NOMO-1 treated with dmso at 0.1 percent for 144 hours (cell line): ENCODE data around the gene PPFIBP1.
"Not testable (repeated sequence)": the region's sequence is repeated elsewhere in the genome, so short reads cannot be mapped to it uniquely, and the experiment has no call there.

Experiments
- DNase-seq: peaks from one replicate; lab custom pipeline; 2025; ENCODE audit not compliant: unreplicated experiment; lab: John Stamatoyannopoulos, UW

Gene PPFIBP1

GRCh38 chr12:27561535-27562350 lies 37.7 kb downstream of the PPFIBP1 start:
- no peak for DNase-seq

- no peak for DNase-seq
Measured at GRCh38 chr12:27564612-27565213, 40.7 kb downstream of the PPFIBP1 start.

DNA sequence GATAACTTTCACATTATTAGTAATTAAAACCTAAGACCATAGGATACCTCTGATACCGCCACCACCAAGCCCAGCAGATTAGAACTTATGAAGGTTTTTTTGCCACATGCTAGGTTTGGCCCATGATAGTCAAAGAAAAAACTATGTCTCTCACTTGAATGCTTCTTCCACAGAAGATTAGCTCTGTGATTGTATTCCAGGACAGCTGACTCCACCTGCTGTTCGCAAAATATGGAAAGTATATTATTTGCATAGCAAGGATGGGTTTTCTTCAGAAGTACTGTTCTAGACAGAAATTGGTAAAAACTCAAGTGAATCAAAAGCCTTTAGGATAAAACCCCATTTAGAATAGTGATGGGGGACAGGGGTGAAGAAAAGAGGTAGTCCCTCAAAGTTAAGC lies 42.2 kb downstream of the PPFIBP1 start:
- no peak for DNase-seq

DNA sequence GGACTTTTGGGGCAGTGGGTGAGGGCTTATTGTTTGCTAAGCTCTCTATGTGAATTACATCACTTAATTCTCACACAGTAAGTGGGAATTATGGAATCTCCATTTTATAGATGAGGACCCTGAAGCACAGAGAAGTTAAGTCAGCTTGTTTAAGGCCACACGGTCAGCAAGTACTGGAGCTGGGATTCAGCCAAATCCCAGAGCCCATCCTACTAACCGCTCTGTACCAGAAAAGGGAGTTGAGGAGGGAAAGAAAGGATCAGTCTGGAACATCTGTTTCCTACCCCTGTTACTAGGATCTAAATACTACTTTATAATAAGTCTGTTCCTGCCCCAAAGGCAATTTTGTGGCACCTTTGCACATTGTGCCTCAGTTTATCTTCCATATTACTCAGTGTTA lies 42.6 kb downstream of the PPFIBP1 start:
- no peak for DNase-seq

- DNase-seq, result no peak
Measured at GRCh38 chr12:27571463-27571862, 47.5 kb downstream of the PPFIBP1 start.

DNA sequence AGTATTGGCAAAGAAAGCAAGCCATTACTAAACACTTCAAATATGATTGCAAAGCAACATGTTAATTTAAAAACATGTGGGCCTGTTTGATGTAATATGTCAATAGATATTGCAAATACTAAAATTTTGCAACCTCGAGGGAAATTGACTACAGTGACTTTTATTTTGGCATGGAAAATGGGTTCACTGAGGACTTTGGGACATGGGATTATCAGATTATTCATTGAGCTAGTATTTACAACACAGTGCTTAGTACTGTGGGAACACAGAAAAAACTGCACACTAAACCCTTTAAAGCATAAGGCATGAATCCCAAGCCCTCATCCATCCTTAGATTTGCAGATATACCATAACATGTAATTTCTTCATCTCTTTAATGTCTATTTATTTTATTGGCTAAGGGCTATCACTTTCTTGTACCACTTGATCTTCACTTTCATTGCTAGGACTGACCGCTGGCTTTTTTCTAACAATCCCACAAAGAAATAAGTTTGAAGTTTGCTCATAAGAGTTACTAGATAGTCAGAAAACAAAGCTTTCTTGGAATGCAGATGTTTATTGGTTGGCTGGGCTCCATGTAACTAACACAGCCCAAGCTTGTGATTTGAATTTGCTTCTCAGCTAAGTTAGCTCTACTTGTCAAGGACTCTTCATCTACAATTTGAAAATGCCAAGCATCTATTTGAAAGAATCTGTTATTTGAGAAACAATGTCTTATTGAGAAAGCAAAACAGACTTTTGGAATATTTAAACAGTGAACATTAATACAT lies 48.7 kb downstream of the PPFIBP1 start:
- no peak for DNase-seq

- DNase-seq, result no peak
Measured at GRCh38 chr12:27573972-27574371, 50.0 kb downstream of the PPFIBP1 start.

DNA sequence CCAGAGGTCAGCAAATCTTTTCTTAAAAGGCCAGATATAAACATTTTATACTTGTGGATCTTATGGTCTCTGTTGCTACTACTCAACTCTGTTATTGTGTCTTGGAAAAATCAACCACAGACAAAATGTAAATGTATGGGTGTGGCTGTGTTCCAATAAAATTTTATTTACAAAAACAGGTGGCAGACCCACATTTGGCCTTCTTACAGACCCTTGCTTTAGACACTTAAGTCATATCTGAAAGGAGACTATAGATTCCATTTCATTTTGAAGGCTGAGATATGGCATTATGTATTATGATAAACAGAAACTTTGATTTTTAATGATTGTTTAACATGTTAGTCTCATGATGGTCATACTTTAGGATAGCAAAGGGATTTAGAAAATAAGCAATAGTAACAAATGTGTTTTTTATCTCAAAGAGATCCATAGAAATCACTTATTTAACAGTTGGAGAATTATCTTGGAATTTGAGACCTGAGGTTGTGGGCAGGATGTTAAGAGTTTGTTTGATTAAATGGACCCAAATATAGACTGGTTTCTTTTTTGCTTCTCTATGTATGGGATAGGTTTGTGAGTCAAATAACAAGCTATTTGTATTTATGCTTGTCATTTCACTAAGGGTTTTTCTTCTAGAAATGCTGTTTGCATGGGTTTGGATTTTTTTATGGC lies 51.2 kb downstream of the PPFIBP1 start:
- DNase-seq, result no peak

GRCh38 chr12:27575762-27576118 lies 51.7 kb downstream of the PPFIBP1 start:
- no peak for DNase-seq

DNA sequence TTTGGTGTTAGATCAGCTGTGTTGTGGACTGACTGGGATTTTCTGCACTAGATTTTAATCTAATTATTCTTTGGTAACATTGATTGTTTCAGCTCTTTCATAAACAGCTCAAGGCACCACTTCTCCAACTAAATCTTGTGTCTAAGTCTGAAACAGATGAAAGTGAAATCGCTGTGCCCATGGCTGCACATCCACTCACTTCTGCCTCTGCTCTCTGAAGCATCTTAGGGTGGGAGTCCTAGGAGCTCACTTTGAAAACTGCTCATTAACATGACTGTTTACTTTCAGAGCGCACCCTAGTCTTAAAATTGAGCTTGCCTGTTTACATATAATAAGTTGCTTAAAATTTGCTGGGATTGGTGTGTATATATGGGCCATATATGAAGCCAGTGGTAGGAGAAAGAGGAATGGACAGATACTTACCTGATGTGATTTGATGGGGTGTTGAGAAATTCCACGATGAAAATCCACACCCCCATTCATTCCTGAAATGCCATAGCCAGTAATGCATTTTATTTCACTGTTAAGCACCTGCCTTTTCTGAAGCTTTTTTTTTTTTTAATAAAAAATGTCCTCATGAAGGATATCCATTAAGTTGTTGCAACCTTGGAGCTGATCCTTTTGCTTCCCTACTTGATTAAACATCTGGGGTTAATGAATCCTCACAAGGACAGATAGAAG lies 52.8 kb downstream of the PPFIBP1 start:
- DNase-seq, result no peak

DNA sequence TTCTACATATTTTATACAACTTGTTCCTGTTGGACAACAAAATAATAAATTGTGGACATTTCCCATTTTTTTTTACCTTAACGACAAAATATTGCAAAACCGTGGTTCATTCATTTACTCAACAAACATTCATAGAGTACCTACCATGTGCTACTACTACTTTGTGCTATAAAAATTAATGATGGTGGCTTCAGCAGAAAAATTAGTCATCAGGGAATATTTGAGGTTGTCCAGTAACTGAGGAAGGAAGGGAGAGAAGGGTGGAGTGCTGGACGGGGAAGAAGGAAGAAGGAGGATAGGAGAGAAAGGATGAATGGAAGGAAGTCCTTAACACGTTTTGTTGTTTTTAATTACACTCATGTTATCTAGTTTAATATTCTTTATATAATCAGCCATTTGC lies 53.7 kb downstream of the PPFIBP1 start:
- DNase-seq, result no peak

GRCh38 chr12:27578689-27579372 lies 54.8 kb downstream of the PPFIBP1 start:
- no peak for DNase-seq

- no peak for DNase-seq
Measured at GRCh38 chr12:27580561-27581330, 56.7 kb downstream of the PPFIBP1 start.

DNA sequence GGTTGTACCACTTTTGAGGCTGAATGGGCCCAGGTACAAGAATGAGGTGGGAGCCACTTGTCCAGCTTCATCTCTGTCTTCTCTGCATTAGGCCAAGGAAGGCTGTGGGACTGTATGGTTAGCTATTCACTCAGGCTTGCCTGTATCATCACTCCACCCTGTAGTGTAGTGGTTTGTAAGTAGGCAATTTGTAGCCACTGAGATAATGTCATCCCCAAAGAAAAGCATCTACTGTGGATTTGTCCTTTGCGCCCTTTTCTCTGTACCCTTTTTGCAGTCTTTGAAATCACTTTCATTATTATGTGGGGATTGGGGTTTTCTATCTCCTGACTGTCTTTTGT lies 57.3 kb downstream of the PPFIBP1 start:
- not testable (repeated sequence) for DNase-seq

- DNase-seq, result not testable (repeated sequence)
Measured at GRCh38 chr12:27581833-27582232, 57.8 kb downstream of the PPFIBP1 start.

- not testable (repeated sequence) for DNase-seq
Measured at GRCh38 chr12:27582445-27582844, 58.4 kb downstream of the PPFIBP1 start.

DNA sequence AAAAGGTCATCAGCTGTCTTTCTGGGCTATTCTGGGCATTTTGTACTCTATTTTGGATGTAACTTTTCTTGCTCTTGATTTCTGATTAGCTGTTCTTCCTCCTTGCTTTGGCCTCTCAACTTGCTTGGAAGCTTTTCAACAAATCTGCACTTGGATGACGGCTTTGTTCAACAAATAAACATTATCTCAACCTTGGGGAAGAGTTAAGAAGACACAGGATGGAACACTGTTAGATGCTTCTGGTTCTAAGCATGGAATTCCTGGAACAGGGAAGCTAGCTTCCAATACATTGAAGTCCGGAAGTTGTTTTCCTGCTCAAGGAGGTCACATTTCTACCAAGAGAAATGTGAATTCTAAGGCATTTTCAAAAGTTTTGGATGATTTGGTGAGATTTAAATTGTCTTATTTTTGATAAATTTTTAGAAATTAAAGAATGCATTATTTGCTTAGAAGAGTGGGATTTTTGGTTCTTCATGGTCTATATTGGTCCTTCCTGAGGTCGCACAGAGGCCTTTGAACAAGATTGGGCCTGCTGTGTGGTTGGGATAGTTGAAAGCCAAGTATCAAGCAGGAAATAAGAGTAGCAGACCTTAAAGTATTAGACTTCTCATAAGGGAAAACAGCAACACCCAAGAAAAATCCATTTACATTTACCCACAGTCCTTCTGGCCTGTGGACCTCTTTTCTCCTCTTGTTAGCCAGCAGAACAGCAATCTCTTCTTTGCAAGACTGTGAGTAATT lies 59.2 kb downstream of the PPFIBP1 start:
- DNase-seq, result no peak

GRCh38 chr12:27583981-27584380 lies 60.0 kb downstream of the PPFIBP1 start:
- no peak for DNase-seq

DNA sequence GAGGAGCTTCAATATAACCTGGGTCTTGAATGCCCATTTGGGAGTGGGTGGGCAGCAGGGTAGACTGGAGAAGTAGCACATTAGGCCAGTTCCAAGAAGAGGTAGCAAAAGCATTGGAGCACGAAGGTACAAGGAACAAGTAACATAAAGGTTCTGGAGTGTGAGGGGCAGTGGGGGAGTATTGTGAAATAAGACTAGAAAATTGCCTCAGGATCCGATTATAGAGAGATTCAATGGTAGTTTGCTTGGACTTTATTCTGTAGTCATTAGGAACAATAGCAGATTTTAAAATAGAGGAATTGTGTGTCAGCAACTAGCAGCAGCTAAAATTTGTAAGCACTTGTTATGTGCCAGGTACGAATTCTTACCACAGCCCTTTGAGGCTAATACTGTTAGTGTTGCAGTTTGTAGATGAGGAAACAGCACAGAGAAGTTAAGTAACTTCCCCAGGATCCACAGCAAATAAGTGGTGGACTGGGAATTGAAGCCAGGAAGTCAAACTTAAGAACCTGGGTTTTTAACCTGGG lies 61.8 kb downstream of the PPFIBP1 start:
- peak; percentile 11 for DNase-seq
